Measurements from ENCODE around the gene LZTS2.

LZTS2 gene

DNA sequence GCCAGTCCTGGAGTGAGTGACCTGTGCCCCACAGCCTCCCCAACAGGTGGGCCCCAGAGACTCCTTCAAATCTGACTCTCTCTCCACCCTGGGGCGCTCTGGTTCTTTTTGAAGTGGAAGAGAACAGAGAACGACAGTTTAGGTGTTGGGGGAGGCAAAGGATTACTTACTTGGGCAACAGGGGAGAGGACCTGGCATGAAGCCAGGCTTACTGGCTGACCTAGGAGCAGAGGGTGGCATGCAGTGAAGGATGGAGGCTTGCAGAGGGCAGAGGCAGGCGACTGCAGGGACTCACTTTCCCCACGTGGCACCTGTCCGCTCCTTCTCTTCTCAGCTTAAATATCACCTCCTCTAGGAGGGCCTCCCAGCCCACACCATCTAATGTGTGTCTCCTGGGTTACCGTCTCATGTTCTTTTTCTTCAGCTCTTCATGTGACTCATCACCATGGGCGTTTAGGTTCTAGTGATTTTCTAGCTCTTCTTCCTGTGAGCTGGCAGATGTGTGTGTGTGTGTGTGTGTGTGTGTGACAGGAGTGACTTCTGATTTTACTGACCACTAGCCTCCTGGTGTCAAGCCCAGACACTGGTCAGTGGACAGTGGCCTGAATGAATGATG lies 15.5 kb downstream of the LZTS2 start (continued):
- TF ChIP-seq, protein P1, sequence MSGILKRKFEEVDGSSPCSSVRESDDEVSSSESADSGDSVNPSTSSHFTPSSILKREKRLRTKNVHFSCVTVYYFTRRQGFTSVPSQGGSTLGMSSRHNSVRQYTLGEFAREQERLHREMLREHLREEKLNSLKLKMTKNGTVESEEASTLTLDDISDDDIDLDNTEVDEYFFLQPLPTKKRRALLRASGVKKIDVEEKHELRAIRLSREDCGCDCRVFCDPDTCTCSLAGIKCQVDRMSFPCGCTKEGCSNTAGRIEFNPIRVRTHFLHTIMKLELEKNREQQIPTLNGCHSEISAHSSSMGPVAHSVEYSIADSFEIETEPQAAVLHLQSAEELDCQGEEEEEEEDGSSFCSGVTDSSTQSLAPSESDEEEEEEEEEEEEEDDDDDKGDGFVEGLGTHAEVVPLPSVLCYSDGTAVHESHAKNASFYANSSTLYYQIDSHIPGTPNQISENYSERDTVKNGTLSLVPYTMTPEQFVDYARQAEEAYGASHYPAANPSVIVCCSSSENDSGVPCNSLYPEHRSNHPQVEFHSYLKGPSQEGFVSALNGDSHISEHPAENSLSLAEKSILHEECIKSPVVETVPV (CRISPR knock-in tag; IDR thresholded peaks at IDR 0.05): no peak
- TF ChIP-seq ZFP30 (CRISPR knock-in tag; IDR thresholded peaks at IDR 0.05) (no peak), ARNTL (CRISPR knock-in tag; IDR thresholded peaks at IDR 0.05; ENCODE audit: borderline replicate concordance, low read depth) (no peak)

DNA sequence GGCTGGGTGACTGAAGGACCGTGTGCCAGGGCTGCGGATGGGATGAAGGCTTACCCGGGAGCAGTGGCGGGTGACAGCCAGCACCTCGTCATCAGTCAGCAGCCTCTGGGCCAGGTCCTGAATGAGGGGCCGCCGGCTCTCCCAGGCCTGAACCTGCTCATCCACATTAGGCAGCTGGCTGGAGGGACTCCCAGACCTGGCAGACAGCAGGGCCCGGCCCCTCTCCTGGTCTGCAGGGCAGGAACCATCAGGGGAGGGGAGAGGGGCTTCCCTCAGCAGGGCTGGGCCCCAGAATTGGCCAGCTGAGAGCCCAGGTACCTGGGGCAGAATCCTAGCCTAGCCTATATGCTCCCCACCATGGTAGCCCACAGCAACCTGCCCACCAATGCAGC lies 16.0 kb downstream of the LZTS2 start:
- TF ChIP-seq RARB (CRISPR knock-in tag; IDR thresholded peaks at IDR 0.05): no peak
- no peak for TF ChIP-seq BACH2 (CRISPR knock-in tag; IDR thresholded peaks at IDR 0.05; ENCODE audit: borderline replicate concordance)
- TF ChIP-seq ZFP30 (CRISPR knock-in tag; IDR thresholded peaks at IDR 0.05): no peak
- TF ChIP-seq ISL1 (CRISPR knock-in tag; IDR thresholded peaks at IDR 0.05): no peak
- TF ChIP-seq SNAI2 (CRISPR knock-in tag; IDR thresholded peaks at IDR 0.05): no peak
- no peak for TF ChIP-seq ZNF565 (CRISPR knock-in tag; conservative IDR thresholded peaks at IDR 0.05; ENCODE audit: low read depth)
- TF ChIP-seq OSR1 (CRISPR knock-in tag; IDR thresholded peaks at IDR 0.05): no peak
- no peak for TF ChIP-seq TCF4 (CRISPR knock-in tag; IDR thresholded peaks at IDR 0.05; ENCODE audit: borderline replicate concordance)
- TF ChIP-seq CSDC2 (CRISPR knock-in tag; IDR thresholded peaks at IDR 0.05): no peak
- TF ChIP-seq ARNTL (CRISPR knock-in tag; IDR thresholded peaks at IDR 0.05; ENCODE audit: borderline replicate concordance, low read depth): no peak
- TF ChIP-seq, protein P2, sequence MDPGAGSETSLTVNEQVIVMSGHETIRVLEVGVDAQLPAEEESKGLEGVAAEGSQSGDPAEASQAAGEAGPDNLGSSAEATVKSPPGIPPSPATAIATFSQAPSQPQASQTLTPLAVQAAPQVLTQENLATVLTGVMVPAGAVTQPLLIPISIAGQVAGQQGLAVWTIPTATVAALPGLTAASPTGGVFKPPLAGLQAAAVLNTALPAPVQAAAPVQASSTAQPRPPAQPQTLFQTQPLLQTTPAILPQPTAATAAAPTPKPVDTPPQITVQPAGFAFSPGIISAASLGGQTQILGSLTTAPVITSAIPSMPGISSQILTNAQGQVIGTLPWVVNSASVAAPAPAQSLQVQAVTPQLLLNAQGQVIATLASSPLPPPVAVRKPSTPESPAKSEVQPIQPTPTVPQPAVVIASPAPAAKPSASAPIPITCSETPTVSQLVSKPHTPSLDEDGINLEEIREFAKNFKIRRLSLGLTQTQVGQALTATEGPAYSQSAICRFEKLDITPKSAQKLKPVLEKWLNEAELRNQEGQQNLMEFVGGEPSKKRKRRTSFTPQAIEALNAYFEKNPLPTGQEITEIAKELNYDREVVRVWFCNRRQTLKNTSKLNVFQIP (CRISPR knock-in tag; IDR thresholded peaks at IDR 0.05; ENCODE audit: borderline replicate concordance, low read depth): no peak
- TF ChIP-seq, protein P3, sequence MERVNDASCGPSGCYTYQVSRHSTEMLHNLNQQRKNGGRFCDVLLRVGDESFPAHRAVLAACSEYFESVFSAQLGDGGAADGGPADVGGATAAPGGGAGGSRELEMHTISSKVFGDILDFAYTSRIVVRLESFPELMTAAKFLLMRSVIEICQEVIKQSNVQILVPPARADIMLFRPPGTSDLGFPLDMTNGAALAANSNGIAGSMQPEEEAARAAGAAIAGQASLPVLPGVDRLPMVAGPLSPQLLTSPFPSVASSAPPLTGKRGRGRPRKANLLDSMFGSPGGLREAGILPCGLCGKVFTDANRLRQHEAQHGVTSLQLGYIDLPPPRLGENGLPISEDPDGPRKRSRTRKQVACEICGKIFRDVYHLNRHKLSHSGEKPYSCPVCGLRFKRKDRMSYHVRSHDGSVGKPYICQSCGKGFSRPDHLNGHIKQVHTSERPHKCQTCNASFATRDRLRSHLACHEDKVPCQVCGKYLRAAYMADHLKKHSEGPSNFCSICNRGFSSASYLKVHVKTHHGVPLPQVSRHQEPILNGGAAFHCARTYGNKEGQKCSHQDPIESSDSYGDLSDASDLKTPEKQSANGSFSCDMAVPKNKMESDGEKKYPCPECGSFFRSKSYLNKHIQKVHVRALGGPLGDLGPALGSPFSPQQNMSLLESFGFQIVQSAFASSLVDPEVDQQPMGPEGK (CRISPR knock-in tag; IDR thresholded peaks at IDR 0.05; ENCODE audit: borderline replicate concordance): no peak
- TF ChIP-seq GLIS3 (CRISPR knock-in tag; IDR thresholded peaks at IDR 0.05): no peak
- TF ChIP-seq ZFP3 (CRISPR knock-in tag; IDR thresholded peaks at IDR 0.05): no peak
- TF ChIP-seq, protein P4, sequence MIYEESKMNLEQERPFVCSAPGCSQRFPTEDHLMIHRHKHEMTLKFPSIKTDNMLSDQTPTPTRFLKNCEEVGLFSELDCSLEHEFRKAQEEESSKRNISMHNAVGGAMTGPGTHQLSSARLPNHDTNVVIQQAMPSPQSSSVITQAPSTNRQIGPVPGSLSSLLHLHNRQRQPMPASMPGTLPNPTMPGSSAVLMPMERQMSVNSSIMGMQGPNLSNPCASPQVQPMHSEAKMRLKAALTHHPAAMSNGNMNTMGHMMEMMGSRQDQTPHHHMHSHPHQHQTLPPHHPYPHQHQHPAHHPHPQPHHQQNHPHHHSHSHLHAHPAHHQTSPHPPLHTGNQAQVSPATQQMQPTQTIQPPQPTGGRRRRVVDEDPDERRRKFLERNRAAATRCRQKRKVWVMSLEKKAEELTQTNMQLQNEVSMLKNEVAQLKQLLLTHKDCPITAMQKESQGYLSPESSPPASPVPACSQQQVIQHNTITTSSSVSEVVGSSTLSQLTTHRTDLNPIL (CRISPR knock-in tag; IDR thresholded peaks at IDR 0.05; ENCODE audit: low read depth): no peak
- TF ChIP-seq ESRRG (CRISPR knock-in tag; IDR thresholded peaks at IDR 0.05): no peak
- TF ChIP-seq ZNF70 (CRISPR knock-in tag; IDR thresholded peaks at IDR 0.05): no peak
- no peak for ATAC-seq

DNA sequence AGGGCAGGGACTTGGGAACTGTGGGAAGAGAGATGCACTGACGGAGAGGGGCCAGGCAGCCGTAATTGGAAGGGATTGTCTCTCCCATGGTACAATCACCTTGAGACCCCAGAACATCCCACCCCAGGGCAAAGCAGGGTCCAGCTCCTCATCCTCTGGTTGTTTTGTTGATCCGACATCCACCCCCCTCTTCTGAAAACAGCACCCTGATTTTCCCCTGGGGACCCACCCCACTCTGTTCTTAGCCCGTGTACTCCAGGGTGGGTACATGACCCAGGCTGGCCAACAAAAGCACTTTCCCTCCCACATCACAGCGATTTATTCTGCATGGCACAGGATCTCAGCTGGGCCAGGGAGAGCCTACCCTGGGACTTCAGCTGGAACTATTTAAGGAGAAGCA lies 17.2 kb downstream of the LZTS2 start:
- TF ChIP-seq, protein P2 (CRISPR knock-in tag; IDR thresholded peaks at IDR 0.05; ENCODE audit: borderline replicate concordance, low read depth): no peak
- no peak for TF ChIP-seq SNAI2 (CRISPR knock-in tag; IDR thresholded peaks at IDR 0.05)

DNA sequence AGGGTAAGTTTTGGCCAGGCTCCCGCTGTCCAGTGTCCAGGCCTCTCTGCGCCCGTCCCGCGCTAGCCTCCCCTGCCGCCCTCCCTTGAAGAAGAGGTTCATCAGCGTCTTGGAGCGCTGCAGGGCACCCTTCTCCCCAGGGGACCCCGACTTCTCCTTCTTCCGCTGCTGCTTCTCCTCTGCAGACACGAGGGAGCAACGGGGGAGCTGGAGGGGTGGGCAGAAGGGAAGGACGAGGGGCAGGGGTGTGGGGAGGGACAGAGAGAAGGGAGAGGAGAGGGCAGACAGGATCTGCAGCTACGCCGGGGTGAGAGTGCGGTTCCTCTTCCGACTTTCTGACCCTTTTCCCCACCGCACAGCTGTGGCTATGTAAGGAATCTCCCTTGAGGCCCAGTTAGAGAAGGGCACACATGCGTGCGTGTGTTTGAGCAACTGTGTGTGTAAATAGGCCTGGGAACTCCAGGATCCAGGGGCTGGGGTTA lies 18.6 kb downstream of the LZTS2 start:
- ATAC-seq: no peak

More for the DNA sequence above, 17.2 kb downstream of the LZTS2 start:
- ATAC-seq: no peak

More for the DNA sequence above, 18.6 kb downstream of the LZTS2 start:
- TF ChIP-seq ZNF70 (CRISPR knock-in tag; IDR thresholded peaks at IDR 0.05): no peak
- no peak for TF ChIP-seq GLIS3 (CRISPR knock-in tag; IDR thresholded peaks at IDR 0.05)
- no peak for TF ChIP-seq ARNTL (CRISPR knock-in tag; IDR thresholded peaks at IDR 0.05; ENCODE audit: borderline replicate concordance, low read depth)
- no peak for TF ChIP-seq ZC3H10 (CRISPR knock-in tag; IDR thresholded peaks at IDR 0.05)

Data from SK-N-SH treated with all-trans-retinoic acid at 6 μM for 48 hours (cell line).